GM23248 (cell line): Measurements from ENCODE around the gene RAB27B. TPM values are rescaled to one million over a fixed set of nuclear protein-coding genes. Genes with fewer than 3 reads are reported as not detected.

Source experiments
- DNase-seq: peaks from one replicate; pipeline ENCODE4 v3.0.0-alpha.2; 2015
- H2AFZ ChIP-seq: fragments of 200-600 bp; sonication (generic); 2 replicates; pipeline ENCODE4 v1.6.1; 2016; ENCODE audit warnings: antibody characterized with exemption
- H3F3A ChIP-seq: fragments of 200-600 bp; sonication (generic); 2 replicates; pipeline ENCODE4 v1.6.1; 2016; ENCODE audit warnings: mild to moderate bottlenecking, antibody characterized with exemption, mixed run types; ENCODE audit not compliant: insufficient read depth
- H3K27ac ChIP-seq: fragments of 200-600 bp; sonication (generic); 2 replicates; pipeline ENCODE4 v1.5.1; 2016; ENCODE audit warnings: mild to moderate bottlenecking
- H3K27me3 ChIP-seq: fragments of 200-600 bp; sonication (generic); replicated peaks from 2 replicates; pipeline ENCODE4 v1.6.1; 2016; ENCODE audit warnings: mild to moderate bottlenecking; ENCODE audit not compliant: insufficient read depth
- H3K36me3 ChIP-seq: fragments of 200-600 bp; sonication (generic); 2 replicates; pipeline ENCODE4 v1.6.1; 2016; ENCODE audit warnings: low read depth, mild to moderate bottlenecking
- H3K4me1 ChIP-seq: fragments of 200-600 bp; sonication (generic); 2 replicates; pipeline ENCODE4 v1.6.1; 2016; ENCODE audit warnings: mild to moderate bottlenecking; ENCODE audit not compliant: insufficient read depth
- H3K4me2 ChIP-seq: fragments of 200-600 bp; sonication (generic); one replicate; pipeline ENCODE4 v1.6.1; 2016; ENCODE audit warnings: mild to moderate bottlenecking; ENCODE audit not compliant: unreplicated experiment
- H3K4me3 ChIP-seq: fragments of 200-600 bp; sonication (generic); 2 replicates; pipeline ENCODE4 v1.5.1; 2016; ENCODE audit warnings: mild to moderate bottlenecking
- H3K79me2 ChIP-seq: fragments of 200-600 bp; sonication (generic); 2 replicates; pipeline ENCODE4 v1.6.1; 2016; ENCODE audit warnings: mild to moderate bottlenecking; ENCODE audit not compliant: insufficient read depth
- H3K9ac ChIP-seq: fragments of 200-600 bp; sonication (generic); 2 replicates; pipeline ENCODE4 v1.6.1; 2016; ENCODE audit warnings: mild to moderate bottlenecking
- H3K9me2 ChIP-seq: fragments of 200-600 bp; sonication (generic); 2 replicates; pipeline ENCODE4 v1.6.1; 2016; ENCODE audit warnings: mixed run types, mild to moderate bottlenecking, moderate library complexity; ENCODE audit not compliant: insufficient read depth
- H3K9me3 ChIP-seq: fragments of 200-600 bp; sonication (generic); one replicate; pipeline ENCODE4 v1.6.1; 2017; ENCODE audit warnings: low read depth
- H4K20me1 ChIP-seq: fragments of 200-600 bp; sonication (generic); 2 replicates; pipeline ENCODE4 v1.6.0; 2016; ENCODE audit not compliant: insufficient read depth
- EZH2 ChIP-seq: fragments of 200-600 bp; sonication (generic); IDR thresholded peaks from 2 replicates; pipeline ENCODE4 v1.6.1; 2018; ENCODE audit warnings: antibody characterized with exemption, mild to moderate bottlenecking; ENCODE audit not compliant: insufficient read depth, poor library complexity, severe bottlenecking
- EZH2phosphoT487 ChIP-seq: fragments of 200-600 bp; sonication (generic); IDR thresholded peaks from 2 replicates; pipeline ENCODE4 v1.6.1; 2018; ENCODE audit warnings: antibody characterized with exemption, moderate library complexity, mild to moderate bottlenecking, low read depth; ENCODE audit not compliant: insufficient read depth
- WGBS, 2 experiments: methylation state at CpG; one replicate each; pipeline ENCODE4 v1.1.6; 2015 to 2017; ENCODE audit warnings: low lambda C conversion rate in 2 of 2, low coverage in 1 of 2; ENCODE audit errors: missing lambda C conversion rate in 2 of 2; 5-methylcytosine and 5-hydroxymethylcytosine counted together
- in situ Hi-C: fragments of 300-500 bp; cut with MboI; formaldehyde crosslinking; loops from 2 replicates; pipeline ENCODE4 v1.15.0; 2020
- polyA plus RNA-seq: library from polyadenylated mRNA; unstranded; fragments of >200 nt; fragmentation: Nextera tagmentation; extraction: Ambion mirVana; gene quantifications from 2 replicates; pipeline ENCODE4 v1.2.1, GENCODE V29; 2016
- total RNA-seq: library from RNA; depleted of rRNA; stranded (reverse); fragments of >200 nt; shearing (Covaris generic); gene quantifications from 2 replicates; pipeline ENCODE4 v1.2.3, GENCODE V29; 2014

RAB27B gene
- total and polyA plus RNA-seq, 2 experiments from 2014 or later = 0.45 to 0.54 TPM

- H4K20me1 ChIP-seq = no peaks in the 10 kb centered on the region
- no peak overlapping the region for H3K4me3 ChIP-seq
- no peaks in the 10 kb centered on the region for H3K79me2 ChIP-seq
- H3K27me3 ChIP-seq = no peaks in the 10 kb centered on the region
- 46 to 60% methylated on average over 1 of the region's 1 CpG for WGBS, 2 experiments
- H3K27ac ChIP-seq = no peak overlapping the region
- peak; percentile 35 for DNase-seq
- no peak overlapping the region for H3K9ac ChIP-seq
- H3K36me3 ChIP-seq = no peaks in the 10 kb centered on the region
- no peak for TF ChIP-seq EZH2
- TF ChIP-seq EZH2phosphoT487 = no peak
- H2AFZ ChIP-seq = no peak overlapping the region
- H3F3A ChIP-seq = 0 out of 2 replicates have a peak, but pooled peaks cover 7% of the 10 kb centered on the region
- no peaks in the 10 kb centered on the region for H3K9me3 ChIP-seq
- peaks cover 9% of the 10 kb centered on the region; the same call in 1 of the 2 replicates for H3K4me1 ChIP-seq
- H3K9me2 ChIP-seq = no peaks in the 10 kb centered on the region
- no peak overlapping the region for H3K4me2 ChIP-seq
- in situ Hi-C loops = no loop called here
Observed at GRCh38 chr18:54924948-54925347, 96.7 kb downstream of the RAB27B start.

GRCh38 chr18:54926593-54927325 lies 98.5 kb downstream of the RAB27B start:
- no peaks in the 10 kb centered on the region for H3K9me3 ChIP-seq
- H3K9ac ChIP-seq = no peak overlapping the region
- peak; percentile 42 for DNase-seq
- no peak overlapping the region for H3K27ac ChIP-seq
- in situ Hi-C loops = no loop called here
- TF ChIP-seq EZH2phosphoT487 (no peak), EZH2 (no peak)
- H3K4me3 ChIP-seq = no peak overlapping the region
- WGBS, 2 experiments = 84 to 89% methylated on average over 3 of the region's 3 CpGs
- peaks cover 9% of the 10 kb centered on the region; the same call in 1 of the 2 replicates for H3K4me1 ChIP-seq
- H2AFZ ChIP-seq = no peak overlapping the region
- H3K36me3 ChIP-seq = no peaks in the 10 kb centered on the region
- no peaks in the 10 kb centered on the region for H4K20me1 ChIP-seq
- H3K79me2 ChIP-seq = no peaks in the 10 kb centered on the region
- no peaks in the 10 kb centered on the region for H3K9me2 ChIP-seq
- no peaks in the 10 kb centered on the region for H3K27me3 ChIP-seq
- H3F3A ChIP-seq = 0 out of 2 replicates have a peak, but pooled peaks cover 7% of the 10 kb centered on the region
- peak overlapping the region; percentile 18 for H3K4me2 ChIP-seq

GRCh38 chr18:54928236-54928635 lies 100.0 kb downstream of the RAB27B start:
- no peaks in the 10 kb centered on the region for H4K20me1 ChIP-seq
- no peak overlapping the region for H2AFZ ChIP-seq
- 0 out of 2 replicates have a peak, but pooled peaks cover 7% of the 10 kb centered on the region for H3F3A ChIP-seq
- no peaks in the 10 kb centered on the region for H3K36me3 ChIP-seq
- H3K9ac ChIP-seq = no peak overlapping the region
- H3K4me3 ChIP-seq = no peak overlapping the region
- peaks cover 9% of the 10 kb centered on the region; the same call in 1 of the 2 replicates for H3K4me1 ChIP-seq
- no peak overlapping the region for H3K27ac ChIP-seq
- in situ Hi-C loops = no loop called here
- WGBS, 2 experiments = 77 to 89% methylated on average over 2 of the region's 2 CpGs
- H3K79me2 ChIP-seq = no peaks in the 10 kb centered on the region
- no peaks in the 10 kb centered on the region for H3K9me2 ChIP-seq
- H3K27me3 ChIP-seq = no peaks in the 10 kb centered on the region
- H3K9me3 ChIP-seq = no peaks in the 10 kb centered on the region
- DNase-seq = no peak
- H3K4me2 ChIP-seq = no peak overlapping the region
- TF ChIP-seq EZH2 = no peak
- no peak for TF ChIP-seq EZH2phosphoT487

GRCh38 chr18:54931152-54931551 lies 102.9 kb downstream of the RAB27B start:
- no peak overlapping the region for H3K4me3 ChIP-seq
- in situ Hi-C loops = no loop called here
- H3K9me2 ChIP-seq = no peaks in the 10 kb centered on the region
- no peak overlapping the region for H3K27ac ChIP-seq
- 0 out of 2 replicates have a peak, but pooled peaks cover 7% of the 10 kb centered on the region for H3F3A ChIP-seq
- no peak for DNase-seq
- WGBS, 2 experiments = 92 to 96% methylated on average over 4 of the region's 4 CpGs
- no peaks in the 10 kb centered on the region for H3K27me3 ChIP-seq
- H2AFZ ChIP-seq = no peak overlapping the region
- no peaks in the 10 kb centered on the region for H4K20me1 ChIP-seq
- TF ChIP-seq EZH2 (no peak), EZH2phosphoT487 (no peak)
- H3K4me2 ChIP-seq = no peak overlapping the region
- peaks cover 9% of the 10 kb centered on the region; the same call in 1 of the 2 replicates for H3K4me1 ChIP-seq
- no peaks in the 10 kb centered on the region for H3K79me2 ChIP-seq
- no peaks in the 10 kb centered on the region for H3K9me3 ChIP-seq
- H3K9ac ChIP-seq = no peak overlapping the region
- no peaks in the 10 kb centered on the region for H3K36me3 ChIP-seq
